Activated naive CD4-positive, alpha-beta T cell treated with anti-CD3 and anti-CD28 coated beads, Interleukin-2, amount 10 ng/mL, durations not matched to agents 7 days and 5 days (primary cell): ENCODE measurements around the gene PSORS1C2.

Experiments used
- CTCF ChIA-PET: fragments of 350-600 bp; sonication (Branson Sonifier 250); formaldehyde crosslinking; loops from one replicate; lab custom pipeline; 2021; ENCODE audit warnings: antibody characterized with exemption; lab: Charles Lee
- DNase-seq: peaks from one replicate; pipeline ENCODE4 v3.0.0-alpha.2; 2020
- H3K27ac Mint-ChIP-seq: one replicate; pipeline ENCODE4 v1.8.0; 2021; ENCODE audit warnings: mild to moderate bottlenecking, moderate library complexity, mixed read lengths
- H3K27me3 Mint-ChIP-seq: one replicate; pipeline ENCODE4 v1.8.0; 2021; ENCODE audit warnings: mild to moderate bottlenecking, mixed read lengths
- H3K36me3 Mint-ChIP-seq: one replicate; pipeline ENCODE4 v1.8.0; 2021; ENCODE audit warnings: mixed read lengths
- H3K4me1 Mint-ChIP-seq: one replicate; pipeline ENCODE4 v1.8.0; 2021; ENCODE audit warnings: mixed read lengths
- H3K4me3 Mint-ChIP-seq: one replicate; pipeline ENCODE4 v1.8.0; 2021; ENCODE audit warnings: mild to moderate bottlenecking, moderate library complexity, mixed read lengths
- H3K9me3 Mint-ChIP-seq: one replicate; pipeline ENCODE4 v1.8.0; 2021; ENCODE audit warnings: mixed read lengths

Gene PSORS1C2

GRCh38 chr6:31161216-31162126, 22.6 kb upstream of the PSORS1C2 start:
- Mint-ChIP-seq H3K27ac (no peak overlapping the region), H3K4me1 (peaks cover 60% of the 10 kb centered on the region), H3K9me3 (no peaks in the 10 kb centered on the region), H3K27me3 (no peaks in the 10 kb centered on the region), H3K4me3 (peak overlapping the region; percentile 51), H3K36me3 (peaks cover 45% of the 10 kb centered on the region)
- CTCF ChIA-PET = interaction anchor here (1.5 to 2.6 kb wide), 2 partner anchors 33 to 205 kb away, joined by 3 to 6 read pairs; no protein-coding TSS in a partner anchor
- DNase-seq = no peak

- H3K36me3 Mint-ChIP-seq = peaks cover 54% of the 10 kb centered on the region
- DNase-seq = peak; percentile 51
Measured at GRCh38 chr6:31158863-31159855, 20.3 kb upstream of the PSORS1C2 start.

GRCh38 chr6:31158140-31158862, 19.4 kb upstream of the PSORS1C2 start, which contains the start of gene TCF19:
TCF19 (plus strand) TSS chr6:31158589; CDS start chr6:31159470, 881 bp downstream.
- Mint-ChIP-seq H3K4me1 (peaks cover 55% of the 10 kb centered on the region), H3K9me3 (no peaks in the 10 kb centered on the region), H3K27ac (peak within 1 kb of the TSS; percentile 87), H3K27me3 (no peaks in the 10 kb centered on the region), H3K4me3 (peak within 1 kb of the TSS; percentile 95), H3K36me3 (peaks cover 50% of the 10 kb centered on the region)
- DNase-seq = peak; percentile 100
- CTCF ChIA-PET = interaction anchor here (0.7 to 2.1 kb wide), 7 partner anchors 29 to 208 kb away, joined by 3 to 10 read pairs (median 3); no protein-coding TSS in a partner anchor

More at GRCh38 chr6:31158863-31159855, 20.3 kb upstream of the PSORS1C2 start:
- CTCF ChIA-PET = interaction anchor here (0.7 to 2.6 kb wide), 8 partner anchors 28 to 207 kb away, joined by 3 to 10 read pairs (median 4); no protein-coding TSS in a partner anchor
- Mint-ChIP-seq H3K9me3 (no peaks in the 10 kb centered on the region), H3K4me3 (peak overlapping the region; percentile 95), H3K27me3 (no peaks in the 10 kb centered on the region), H3K27ac (peak overlapping the region; percentile 87), H3K4me1 (peaks cover 62% of the 10 kb centered on the region)

- peaks cover 50% of the 10 kb centered on the region for H3K4me1 Mint-ChIP-seq
- H3K9me3 Mint-ChIP-seq = no peaks in the 10 kb centered on the region
- peak within 1 kb of the TSS; percentile 87 for H3K27ac Mint-ChIP-seq
- no peak for DNase-seq
- H3K36me3 Mint-ChIP-seq = peaks cover 45% of the 10 kb centered on the region
- CTCF ChIA-PET = interaction anchor here (1.0 kb wide), 1 partner anchor 34 kb away, joined by 3 read pairs; no protein-coding TSS in a partner anchor
- no peaks in the 10 kb centered on the region for H3K27me3 Mint-ChIP-seq
- peak within 1 kb of the TSS; percentile 95 for H3K4me3 Mint-ChIP-seq
Measured at GRCh38 chr6:31157513-31158139, 18.8 kb upstream of the PSORS1C2 start, which contains the start of gene CCHCR1. CCHCR1 (minus strand) TSS chr6:31157802; CDS start chr6:31157600, 202 bp downstream.

- DNase-seq = no peak
- Mint-ChIP-seq H3K9me3 (no peaks in the 10 kb centered on the region), H3K4me1 (peaks cover 44% of the 10 kb centered on the region), H3K36me3 (peaks cover 35% of the 10 kb centered on the region), H3K27me3 (no peaks in the 10 kb centered on the region), H3K27ac (no peak overlapping the region), H3K4me3 (peak overlapping the region; percentile 95)
- CTCF ChIA-PET = no interaction called here
Measured at GRCh38 chr6:31156641-31157040, 17.8 kb upstream of the PSORS1C2 start.

GRCh38 chr6:31154436-31154835, 15.6 kb upstream of the PSORS1C2 start:
- H3K9me3 Mint-ChIP-seq = no peaks in the 10 kb centered on the region
- CTCF ChIA-PET = no interaction called here
- DNase-seq = no peak
- no peaks in the 10 kb centered on the region for H3K27me3 Mint-ChIP-seq
- H3K36me3 Mint-ChIP-seq = peaks cover 26% of the 10 kb centered on the region
- H3K27ac Mint-ChIP-seq = peak overlapping the region; percentile 68
- H3K4me3 Mint-ChIP-seq = no peak overlapping the region
- peaks cover 26% of the 10 kb centered on the region for H3K4me1 Mint-ChIP-seq

GRCh38 chr6:31152781-31153180, 13.9 kb upstream of the PSORS1C2 start:
- H3K27ac Mint-ChIP-seq = no peak overlapping the region
- CTCF ChIA-PET = interaction anchor here (0.6 to 1.5 kb wide), 2 partner anchors 24 to 228 kb away, joined by 3 to 6 read pairs; no protein-coding TSS in a partner anchor
- H3K36me3 Mint-ChIP-seq = peaks cover 17% of the 10 kb centered on the region

GRCh38 chr6:31149827-31150447, 11.1 kb upstream of the PSORS1C2 start:
- CTCF ChIA-PET = interaction anchor here (1.4 to 1.6 kb wide), 2 partner anchors 11 to 13 kb away, joined by 3 to 4 read pairs; partner anchors contain the start of gene PSORS1C2
- Mint-ChIP-seq H3K9me3 (no peaks in the 10 kb centered on the region), H3K27ac (no peak overlapping the region), H3K4me1 (no peaks in the 10 kb centered on the region), H3K4me3 (no peak overlapping the region), H3K36me3 (peaks cover 16% of the 10 kb centered on the region), H3K27me3 (no peaks in the 10 kb centered on the region)
- DNase-seq = no peak

More at GRCh38 chr6:31152781-31153180, 13.9 kb upstream of the PSORS1C2 start:
- H3K4me3 Mint-ChIP-seq = no peak overlapping the region
- no peaks in the 10 kb centered on the region for H3K27me3 Mint-ChIP-seq
- peaks cover 15% of the 10 kb centered on the region for H3K4me1 Mint-ChIP-seq
- H3K9me3 Mint-ChIP-seq = no peaks in the 10 kb centered on the region
- no peak for DNase-seq

- Mint-ChIP-seq H3K4me1 (no peaks in the 10 kb centered on the region), H3K4me3 (no peak overlapping the region), H3K27me3 (no peaks in the 10 kb centered on the region)
Measured at GRCh38 chr6:31145386-31145785, 6.5 kb upstream of the PSORS1C2 start.

GRCh38 chr6:31144970-31145340, 6.1 kb upstream of the PSORS1C2 start:
- H3K36me3 Mint-ChIP-seq = peaks cover 9% of the 10 kb centered on the region
- CTCF ChIA-PET = interaction anchor here (1.4 to 1.7 kb wide), 3 partner anchors 13 to 222 kb away, joined by 3 to 9 read pairs (median 5); no protein-coding TSS in a partner anchor
- H3K4me3 Mint-ChIP-seq = no peak overlapping the region
- no peak overlapping the region for H3K27ac Mint-ChIP-seq
- H3K4me1 Mint-ChIP-seq = no peaks in the 10 kb centered on the region
- no peaks in the 10 kb centered on the region for H3K9me3 Mint-ChIP-seq
- H3K27me3 Mint-ChIP-seq = peaks cover 3% of the 10 kb centered on the region
- DNase-seq = no peak

More at GRCh38 chr6:31145386-31145785, 6.5 kb upstream of the PSORS1C2 start:
- Mint-ChIP-seq H3K9me3 (no peaks in the 10 kb centered on the region), H3K27ac (no peak overlapping the region), H3K36me3 (peaks cover 9% of the 10 kb centered on the region)
- no peak for DNase-seq
- CTCF ChIA-PET = interaction anchor here (1.0 to 1.7 kb wide), 4 partner anchors 8 to 221 kb away, joined by 3 to 9 read pairs (median 4); no protein-coding TSS in a partner anchor

- no peaks in the 10 kb centered on the region for H3K9me3 Mint-ChIP-seq
- H3K4me1 Mint-ChIP-seq = no peaks in the 10 kb centered on the region
- CTCF ChIA-PET = interaction anchor here (1.1 to 1.7 kb wide), 3 partner anchors 13 to 48 kb away, joined by 5 to 9 read pairs (median 5); no protein-coding TSS in a partner anchor
- H3K4me3 Mint-ChIP-seq = no peak overlapping the region
- peaks cover 6% of the 10 kb centered on the region for H3K27me3 Mint-ChIP-seq
- no peak overlapping the region for H3K27ac Mint-ChIP-seq
- peaks cover 9% of the 10 kb centered on the region for H3K36me3 Mint-ChIP-seq
- no peak for DNase-seq
Measured at GRCh38 chr6:31144296-31144969, 5.6 kb upstream of the PSORS1C2 start.
